ENCODE measurements around the gene CGB5.

The CGB5 gene

GRCh38 chr19:49019242-49019932, 24.3 kb upstream of the CGB5 start (continued):
- TF ChIP-seq PRDM4 (tag by site-specific recombination; IDR thresholded peaks at IDR 0.05), result no peak
- no peak for TF ChIP-seq SETDB1 (IDR thresholded peaks at IDR 0.05; ENCODE audit: insufficient read length, low read length)
- no peak for TF ChIP-seq ZNF37A (tag by site-specific recombination; IDR thresholded peaks at IDR 0.05)
- no peak for TF ChIP-seq YY1 (tag by site-specific recombination; IDR thresholded peaks at IDR 0.05)
- no peak for TF ChIP-seq ZNF10 (tag by site-specific recombination; IDR thresholded peaks at IDR 0.05)
- TF ChIP-seq ZNF792 (tag by site-specific recombination; IDR thresholded peaks at IDR 0.05), result no peak
- no peak for TF ChIP-seq SP7 (tag by site-specific recombination; IDR thresholded peaks at IDR 0.05)
- TF ChIP-seq WT1 (tag by site-specific recombination; IDR thresholded peaks at IDR 0.05), result no peak
- peak; percentile 33; the same call in 1 of the 2 replicates for TF ChIP-seq CTCF (tag by site-specific recombination; IDR thresholded peaks at IDR 0.05)
- no peak for TF ChIP-seq ZNF112 (tag by site-specific recombination; IDR thresholded peaks at IDR 0.05)
- TF ChIP-seq ZNF18 (tag by site-specific recombination; IDR thresholded peaks at IDR 0.05), result no peak
- no peak for TF ChIP-seq ZNF23 (tag by site-specific recombination; IDR thresholded peaks at IDR 0.05; ENCODE audit: borderline replicate concordance)
- TF ChIP-seq ZNF555 (tag by site-specific recombination; conservative IDR thresholded peaks at IDR 0.05), result no peak
- TF ChIP-seq SCRT2 (tag by site-specific recombination; IDR thresholded peaks at IDR 0.05), result no peak
- no peak for TF ChIP-seq ZNF341 (tag by site-specific recombination; IDR thresholded peaks at IDR 0.05; ENCODE audit: low read depth)

- H3K4me3 ChIP-seq (ENCODE audit: low read depth, low read length), result no peak overlapping the region
- H3K9me3 ChIP-seq (ENCODE audit: control insufficient read depth, insufficient read depth, low read depth, low read length), result no peaks in the 10 kb centered on the region
- H3K4me1 ChIP-seq (ENCODE audit: control insufficient read depth, insufficient read depth, low read length), result peaks cover 8% of the 10 kb centered on the region
- ChIA-PET CTCF (interaction anchor here (0.7 to 3.1 kb wide), 8 partner anchors 12 to 50 kb away, joined by 4 to 26 read pairs (median 7); partner anchors contain the start of genes GYS1 and RUVBL2), POLR2A (interaction anchor here (1.0 to 3.4 kb wide), 2 partner anchors 27 to 53 kb away, joined by 6 to 20 read pairs; partner anchors contain the start of genes GYS1 and RUVBL2)
- peaks cover 3 to 11% of the 10 kb centered on the region in 2 experiments; a peak in 2 of 3 replicates for H3K36me3 ChIP-seq (ENCODE audit: control insufficient read depth in 2 of 2, insufficient read depth in 1 of 2, low read length in 2 of 2)
- TF ChIP-seq ZNF112 (tag by site-specific recombination; IDR thresholded peaks at IDR 0.05) (no peak), ZNF670 (tag by site-specific recombination; IDR thresholded peaks at IDR 0.05; ENCODE audit: low read depth) (no peak), ZBTB6 (tag by site-specific recombination; IDR thresholded peaks at IDR 0.05) (0 out of 2 replicates have a peak, but pooled peaks have one; percentile 31), ZNF23 (tag by site-specific recombination; IDR thresholded peaks at IDR 0.05; ENCODE audit: borderline replicate concordance) (no peak), KLF16 (tag by site-specific recombination; IDR thresholded peaks at IDR 0.05) (peak; percentile 15; the same call in 1 of the 2 replicates), ZNF248 (tag by site-specific recombination; IDR thresholded peaks at IDR 0.05) (no peak), ZNF133 (tag by site-specific recombination; IDR thresholded peaks at IDR 0.05) (no peak), ZNF221 (tag by site-specific recombination; IDR thresholded peaks at IDR 0.05; ENCODE audit: borderline replicate concordance) (no peak)
- no peak overlapping the region for H3K27ac ChIP-seq (ENCODE audit: extremely low read depth, low read depth, low read length)
Observed at GRCh38 chr19:49020342-49020741, 23.3 kb upstream of the CGB5 start.
